GM19351 (cell line): ENCODE results near the gene TBC1D9B.
A peak's percentile ranks its signal among the peaks of the same experiment; 100 is the strongest.
"Not testable (repeated sequence)": the region's sequence is repeated elsewhere in the genome, so short reads cannot be mapped to it uniquely, and the experiment has no call there.

Experiments used
- ATAC-seq: cut with Tn5 transposase; IDR thresholded peaks from one replicate; pipeline ENCODE4 v1.9.1; 2021; ENCODE audit warnings: mild to moderate bottlenecking, moderate library complexity; ENCODE audit not compliant: unreplicated experiment

The TBC1D9B gene

DNA sequence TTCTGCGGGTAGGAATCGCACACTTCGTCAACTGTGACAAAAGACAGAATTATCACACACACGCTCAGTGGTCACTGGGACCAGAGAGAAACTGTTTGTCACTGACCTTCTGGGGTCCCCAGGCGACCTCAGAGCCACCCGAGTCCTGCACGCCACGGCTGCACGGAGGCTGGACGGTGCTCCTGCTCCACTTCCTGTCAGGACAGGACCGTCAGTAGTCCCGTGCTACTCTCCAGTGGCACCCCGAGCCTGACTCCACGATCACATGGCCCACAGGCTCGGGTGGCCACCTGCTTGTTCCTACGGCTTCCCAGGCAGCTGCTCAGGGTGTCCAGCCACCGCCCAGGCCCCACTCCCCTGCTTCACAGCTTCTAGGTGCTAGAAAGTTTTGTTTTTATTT lies 66.9 kb downstream of the TBC1D9B start:
- no peak for ATAC-seq

DNA sequence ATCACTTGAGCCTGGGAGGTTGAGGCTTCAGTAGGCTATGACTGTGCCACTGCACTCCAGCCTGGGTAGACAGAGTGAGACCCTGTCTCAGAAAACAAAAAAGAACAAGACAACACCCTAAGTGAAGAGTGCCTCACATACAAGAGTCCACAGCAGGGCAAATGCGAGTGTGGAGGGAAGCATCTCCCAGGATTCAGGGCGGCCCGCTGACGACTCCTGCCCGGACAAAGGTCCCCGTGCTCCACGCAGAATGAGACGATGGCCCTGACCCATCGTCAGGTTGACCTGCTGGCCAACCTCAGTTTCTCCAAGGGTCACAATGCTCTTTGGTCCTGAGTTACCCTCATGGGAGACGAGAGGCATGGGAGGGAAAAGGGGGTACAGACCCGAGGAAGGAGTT lies 67.4 kb downstream of the TBC1D9B start:
- no peak for ATAC-seq

DNA sequence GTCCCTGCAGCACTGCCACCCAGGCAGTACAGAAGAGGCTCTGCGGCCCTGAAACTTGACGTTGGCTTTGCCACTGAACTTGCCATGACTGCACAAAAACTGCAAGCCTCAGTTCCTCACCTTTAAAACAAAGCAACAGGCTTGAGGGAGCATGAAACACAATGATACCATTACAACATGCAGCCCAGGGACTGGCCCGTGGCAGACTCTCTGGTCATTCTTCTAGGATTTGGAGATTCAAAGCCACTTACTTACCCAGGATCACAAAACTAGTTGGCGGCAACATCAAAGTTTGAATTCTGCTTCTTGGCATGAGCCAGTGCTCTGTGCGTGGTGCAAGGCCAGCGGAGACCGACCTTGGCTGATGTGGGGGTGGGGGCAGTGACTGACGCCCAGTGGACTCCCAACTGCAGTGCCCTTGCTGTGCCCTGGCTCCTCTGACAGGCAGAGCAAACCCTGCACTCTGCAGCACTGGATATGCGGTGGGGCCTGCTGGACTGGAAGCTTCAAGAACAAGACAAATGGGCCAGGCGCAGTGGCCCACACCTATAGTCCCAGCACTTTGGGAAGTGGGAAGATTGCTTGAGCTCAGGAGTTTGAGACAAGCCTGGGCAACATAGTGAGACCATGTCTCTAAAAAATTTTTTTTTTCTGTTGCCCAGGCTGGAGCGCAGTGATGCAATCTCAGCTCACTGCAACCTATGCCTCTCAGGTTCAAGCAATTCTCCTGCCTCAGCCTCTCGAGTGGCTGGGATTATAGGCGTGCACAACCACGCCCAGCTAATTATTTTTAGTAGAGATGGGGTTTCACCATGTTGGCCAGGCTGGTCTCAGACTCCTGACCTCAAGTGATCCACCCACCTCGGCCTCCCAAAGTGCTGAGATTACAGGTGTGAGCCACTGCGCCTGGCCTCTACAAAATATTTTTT lies 68.1 kb downstream of the TBC1D9B start:
- no peak for ATAC-seq

DNA sequence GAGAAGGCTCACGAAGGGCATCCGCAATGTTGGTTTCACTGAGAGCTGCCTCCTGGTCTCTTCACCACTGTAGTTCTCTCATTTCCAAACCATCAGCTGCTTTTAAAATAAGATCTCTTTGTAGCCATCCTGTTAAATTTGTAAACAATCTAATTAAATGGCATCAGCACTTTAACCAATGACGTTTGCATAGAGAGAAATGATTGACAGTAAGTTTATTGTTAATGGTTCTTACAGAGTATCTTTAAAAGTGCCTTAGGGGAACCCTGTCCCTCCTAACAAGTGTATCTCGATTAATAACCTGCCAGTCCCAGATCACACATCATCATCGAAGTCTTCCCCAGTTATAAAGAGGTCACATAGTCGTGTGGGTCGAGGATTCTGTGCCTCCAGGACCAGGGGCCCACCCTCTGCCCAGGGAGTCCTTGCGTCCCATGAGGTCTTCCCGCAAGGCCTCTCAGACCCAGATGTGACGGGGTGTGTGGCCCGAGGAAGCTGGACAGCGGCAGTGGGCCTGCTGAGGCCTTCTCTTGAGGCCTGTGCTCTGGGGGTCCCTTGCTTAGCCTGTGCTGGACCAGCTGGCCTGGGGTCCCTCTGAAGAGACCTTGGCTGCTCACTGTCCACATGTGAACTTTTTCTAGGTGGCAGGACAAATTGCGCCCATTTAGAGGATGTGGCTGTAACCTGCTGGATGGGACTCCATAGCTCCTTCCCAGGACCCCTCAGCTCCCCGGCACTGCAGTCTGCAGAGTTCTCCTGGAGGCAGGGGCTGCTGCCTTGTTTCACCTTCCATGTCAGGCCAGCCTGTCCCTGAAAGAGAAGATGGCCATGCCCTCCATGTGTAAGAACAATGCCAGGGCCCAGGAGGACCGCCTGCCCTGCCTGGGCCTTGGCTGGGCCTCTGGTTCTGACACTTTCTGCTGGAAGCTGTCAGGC lies 70.4 kb downstream of the TBC1D9B start:
- ATAC-seq = no peak

DNA sequence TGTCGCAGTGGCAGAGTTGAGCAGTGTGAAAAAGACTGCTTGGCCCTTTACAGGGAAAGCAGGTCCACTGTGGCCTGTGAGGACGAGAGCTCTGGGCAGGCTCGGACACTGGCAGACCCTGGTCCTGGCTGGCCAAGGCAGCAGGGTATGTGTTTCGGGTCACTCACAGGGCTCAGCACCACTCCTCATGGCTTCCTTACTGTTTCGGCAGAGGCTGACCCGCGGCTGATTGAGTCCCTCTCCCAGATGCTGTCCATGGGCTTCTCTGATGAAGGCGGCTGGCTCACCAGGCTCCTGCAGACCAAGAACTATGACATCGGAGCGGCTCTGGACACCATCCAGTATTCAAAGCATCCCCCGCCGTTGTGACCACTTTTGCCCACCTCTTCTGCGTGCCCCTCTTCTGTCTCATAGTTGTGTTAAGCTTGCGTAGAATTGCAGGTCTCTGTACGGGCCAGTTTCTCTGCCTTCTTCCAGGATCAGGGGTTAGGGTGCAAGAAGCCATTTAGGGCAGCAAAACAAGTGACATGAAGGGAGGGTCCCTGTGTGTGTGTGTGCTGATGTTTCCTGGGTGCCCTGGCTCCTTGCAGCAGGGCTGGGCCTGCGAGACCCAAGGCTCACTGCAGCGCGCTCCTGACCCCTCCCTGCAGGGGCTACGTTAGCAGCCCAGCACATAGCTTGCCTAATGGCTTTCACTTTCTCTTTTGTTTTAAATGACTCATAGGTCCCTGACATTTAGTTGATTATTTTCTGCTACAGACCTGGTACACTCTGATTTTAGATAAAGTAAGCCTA lies 71.3 kb downstream of the TBC1D9B start:
- ATAC-seq = peak; percentile 68

DNA sequence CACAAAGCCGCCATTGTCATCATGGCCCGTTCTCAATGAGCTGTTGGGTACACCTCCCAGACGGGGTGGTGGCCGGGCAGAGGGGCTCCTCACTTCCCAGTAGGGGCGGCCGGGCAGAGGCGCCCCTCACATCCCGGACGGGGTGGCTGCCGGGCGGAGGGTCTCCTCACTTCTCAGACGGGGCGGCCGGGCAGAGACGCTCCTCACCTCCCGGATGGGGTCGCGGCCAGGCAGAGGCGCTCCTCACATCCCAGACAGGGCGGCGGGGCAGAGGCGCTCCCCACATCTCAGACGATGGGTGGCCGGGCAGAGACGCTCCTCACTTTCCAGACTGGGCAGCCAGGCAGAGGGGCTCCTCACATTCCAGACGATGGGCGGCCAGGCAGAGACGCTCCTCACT lies 72.8 kb downstream of the TBC1D9B start:
- not testable (repeated sequence) for ATAC-seq

DNA sequence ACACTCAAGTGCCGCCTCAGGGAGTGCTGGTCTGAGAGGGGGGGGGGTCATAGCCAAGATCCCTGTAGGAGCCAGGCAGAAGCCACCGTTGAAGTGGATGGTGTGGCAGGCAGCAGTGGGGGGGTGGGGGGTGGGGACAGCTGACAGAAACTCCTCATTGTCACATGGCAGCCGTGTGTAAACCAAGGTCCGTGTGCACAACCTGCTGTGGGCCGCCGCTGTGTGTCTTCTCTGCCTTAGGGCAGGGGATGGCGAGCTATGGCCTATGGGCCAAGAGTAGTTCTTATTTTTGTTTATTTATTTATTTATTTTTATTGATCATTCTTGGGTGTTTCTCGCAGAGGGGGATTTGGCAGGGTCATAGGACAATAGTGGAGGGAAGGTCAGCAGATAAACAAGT lies 73.6 kb downstream of the TBC1D9B start:
- no peak for ATAC-seq

DNA sequence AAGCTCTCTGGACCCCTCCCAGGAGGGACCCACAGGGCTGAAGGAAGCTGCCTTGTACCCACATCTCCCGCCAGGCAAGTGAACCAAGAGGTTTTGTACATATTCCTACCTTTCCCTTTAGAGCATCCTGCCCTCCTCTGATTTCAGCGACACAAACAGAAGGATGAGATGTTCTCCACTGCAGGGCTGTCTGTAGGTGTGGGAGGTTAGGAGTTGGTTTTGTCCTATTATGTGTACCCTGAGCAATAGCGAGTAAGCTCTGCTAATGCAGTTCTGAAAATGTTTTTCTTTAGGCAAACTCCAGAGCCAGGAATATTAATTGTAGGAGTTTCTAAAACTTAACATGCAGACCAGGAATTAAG lies 74.0 kb downstream of the TBC1D9B start:
- no peak for ATAC-seq

DNA sequence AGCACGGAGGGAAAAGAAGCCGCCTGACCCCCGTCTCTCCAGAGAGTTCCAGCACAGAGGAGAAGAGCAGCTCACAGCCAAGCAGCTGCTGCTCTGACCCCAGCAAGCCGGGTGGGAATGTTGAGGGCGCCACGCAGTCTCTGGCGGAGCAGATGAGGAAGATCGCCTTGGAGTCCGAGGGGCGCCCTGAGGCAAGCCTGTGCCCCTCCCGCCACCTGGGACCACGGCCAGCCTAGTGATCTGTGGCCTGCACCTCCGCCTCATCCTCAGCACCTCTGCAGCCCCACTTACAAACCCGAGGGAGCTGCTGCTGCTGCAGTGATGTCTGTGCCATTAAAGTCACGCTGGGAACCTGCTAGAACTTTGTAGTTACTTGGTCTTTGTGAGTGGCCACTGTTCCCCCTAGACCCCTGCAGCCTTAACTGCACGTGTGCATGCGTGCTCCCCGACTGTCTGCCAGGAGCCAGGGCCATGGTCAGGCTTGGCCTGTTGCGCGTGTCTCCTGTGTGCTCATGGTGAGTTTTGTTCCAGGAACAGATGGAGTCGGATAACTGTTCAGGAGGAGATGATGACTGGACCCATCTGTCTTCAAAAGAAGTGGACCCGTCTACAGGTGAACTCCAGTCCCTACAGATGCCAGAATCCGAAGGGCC lies 74.5 kb downstream of the TBC1D9B start:
- no peak for ATAC-seq

DNA sequence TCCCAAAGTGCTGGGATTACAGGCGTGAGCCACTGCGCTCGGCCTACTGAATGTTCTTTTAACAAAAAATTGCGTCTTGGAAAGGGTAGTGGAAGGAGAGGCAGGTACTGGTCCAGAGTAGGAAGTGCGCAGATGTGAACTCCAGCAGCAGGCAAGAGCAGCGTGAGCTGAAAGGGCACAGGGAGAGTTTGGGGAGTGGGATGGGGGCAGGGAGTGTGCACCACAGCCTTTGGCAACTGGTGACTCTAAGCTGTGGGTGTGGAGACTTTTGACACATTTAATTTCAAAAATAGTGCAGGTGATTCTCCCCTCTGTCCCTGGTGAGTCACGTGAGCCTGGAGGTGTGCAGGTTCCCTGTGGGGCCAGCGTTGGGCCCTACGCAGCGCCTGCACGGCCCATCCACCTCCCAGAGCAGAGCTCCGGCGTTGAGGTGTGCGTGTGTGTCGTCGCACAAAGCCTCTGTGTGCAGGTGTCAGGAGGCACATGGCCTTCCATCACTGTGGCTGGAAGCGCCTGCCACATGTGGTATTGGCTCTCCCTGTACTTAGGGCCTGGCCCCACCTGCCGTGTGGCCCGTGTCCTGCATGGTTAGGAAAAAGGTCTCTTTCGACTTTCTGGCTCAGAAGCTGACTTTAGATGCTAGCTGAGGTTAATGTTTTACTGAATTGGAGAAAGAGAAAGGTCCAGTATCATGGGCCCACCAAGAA lies 75.5 kb downstream of the TBC1D9B start:
- ATAC-seq = no peak

DNA sequence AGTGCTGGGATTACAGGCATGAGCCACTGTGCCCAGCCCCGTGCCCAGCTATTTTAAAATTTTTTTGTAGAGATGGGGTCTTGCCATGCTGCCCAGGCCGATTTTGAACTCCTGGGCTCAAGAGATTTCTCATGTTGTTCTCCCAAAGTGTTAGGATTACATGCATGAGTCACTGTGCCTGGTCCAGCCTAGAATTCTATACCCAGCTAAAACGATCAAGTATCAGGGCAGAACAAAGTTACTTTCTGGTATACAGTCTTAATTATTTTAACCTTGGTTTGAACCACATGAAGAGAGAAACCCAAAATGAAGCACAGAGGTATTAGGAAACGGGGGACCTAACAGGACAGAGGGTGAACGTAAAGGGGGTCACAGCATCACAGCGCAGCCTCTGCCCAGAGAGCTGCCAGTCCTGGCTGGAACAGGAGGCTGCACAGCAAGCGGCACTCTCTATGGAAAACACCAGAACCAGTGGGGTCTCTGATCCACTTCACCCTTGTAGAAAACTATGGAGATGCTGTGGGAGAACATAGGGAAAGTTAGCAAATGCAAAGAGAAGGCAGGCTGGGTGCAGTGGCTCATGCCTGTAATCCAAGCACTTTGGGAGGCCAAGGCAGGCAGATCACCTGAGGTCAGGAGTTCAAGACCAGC lies 76.8 kb downstream of the TBC1D9B start:
- ATAC-seq = no peak

DNA sequence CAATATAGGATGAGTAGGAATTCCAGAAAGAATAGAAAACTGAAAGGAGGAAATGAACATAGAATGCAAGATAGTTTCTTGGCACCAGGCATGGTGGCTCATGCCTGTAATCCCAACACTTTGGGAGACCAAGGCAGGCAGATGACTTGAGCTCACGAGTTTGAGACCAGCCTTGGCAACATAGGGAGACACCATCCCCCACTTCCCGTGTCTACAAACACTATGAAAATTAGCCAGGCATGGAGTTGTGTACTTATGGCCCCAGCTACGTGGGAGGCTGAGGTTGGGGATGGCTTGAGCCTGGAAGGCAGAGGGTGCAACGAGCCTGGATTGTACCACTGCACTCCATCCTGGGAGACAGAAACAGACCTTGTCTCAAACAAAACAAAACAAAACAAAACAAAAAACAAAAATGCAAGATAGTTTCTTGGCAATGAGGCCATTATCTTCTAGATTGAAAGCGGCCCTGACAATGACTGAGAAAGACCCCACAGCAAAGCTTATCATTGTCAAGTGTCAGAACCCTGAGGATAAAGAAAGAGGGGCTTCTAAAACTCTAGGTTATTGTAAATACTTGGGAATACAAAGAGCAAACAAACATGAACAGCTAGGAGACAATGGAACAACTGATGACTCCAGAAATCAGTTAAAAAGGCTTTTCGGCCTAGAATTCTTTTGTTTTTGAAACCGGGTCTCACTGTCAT lies 77.8 kb downstream of the TBC1D9B start:
- ATAC-seq = no peak

DNA sequence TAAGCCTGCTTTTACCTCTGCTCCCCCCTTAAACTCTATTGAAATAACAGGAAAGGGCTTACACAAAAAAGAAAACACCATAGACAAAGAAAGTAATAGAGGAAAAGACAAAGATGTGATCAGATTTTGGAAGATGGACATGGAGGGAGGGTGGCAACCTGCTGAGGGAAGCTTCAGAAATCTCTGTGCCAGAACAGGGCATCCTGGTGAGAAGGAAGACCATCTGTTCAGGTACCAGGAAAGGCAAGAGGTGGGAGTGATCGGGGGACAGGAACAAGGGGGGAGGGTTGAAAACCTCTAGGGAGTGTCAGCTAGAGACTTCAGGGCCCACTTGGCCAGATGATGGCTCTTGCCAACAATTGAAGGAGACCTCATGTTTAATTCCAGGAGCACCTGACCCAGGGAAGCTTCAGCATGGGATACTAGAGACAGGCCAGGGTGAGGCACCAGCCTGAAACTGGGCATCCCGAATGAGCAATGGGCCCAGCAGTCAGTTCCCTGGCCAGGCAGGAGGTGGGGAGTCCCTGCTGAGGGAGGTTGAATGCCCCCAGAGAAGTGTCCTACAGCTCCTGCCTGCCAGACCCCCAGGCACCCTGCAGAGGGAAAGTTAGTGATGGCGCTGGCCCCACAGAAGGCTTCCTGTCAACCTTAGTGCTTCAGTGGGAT lies 78.8 kb downstream of the TBC1D9B start:
- ATAC-seq = no peak

DNA sequence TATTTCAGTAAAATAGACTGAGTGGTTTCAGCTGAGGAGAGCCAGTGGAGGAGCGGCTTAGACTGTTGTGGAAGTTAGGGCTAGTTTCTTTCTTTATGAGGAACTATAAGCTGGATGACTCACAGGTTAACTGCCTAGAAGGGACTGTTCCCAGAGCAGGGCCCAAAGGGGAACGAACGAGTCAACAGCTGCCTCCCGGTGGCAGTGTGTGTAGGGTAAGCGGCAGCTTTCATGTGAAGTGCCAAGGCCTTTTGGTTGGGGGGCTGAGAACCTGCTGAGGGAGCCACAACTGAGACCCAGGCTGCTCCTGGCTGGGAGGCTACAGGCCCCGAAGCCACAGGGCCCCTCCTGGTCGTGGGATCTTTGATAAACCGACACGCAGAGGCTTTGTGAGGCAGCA lies 80.0 kb downstream of the TBC1D9B start:
- no peak for ATAC-seq

DNA sequence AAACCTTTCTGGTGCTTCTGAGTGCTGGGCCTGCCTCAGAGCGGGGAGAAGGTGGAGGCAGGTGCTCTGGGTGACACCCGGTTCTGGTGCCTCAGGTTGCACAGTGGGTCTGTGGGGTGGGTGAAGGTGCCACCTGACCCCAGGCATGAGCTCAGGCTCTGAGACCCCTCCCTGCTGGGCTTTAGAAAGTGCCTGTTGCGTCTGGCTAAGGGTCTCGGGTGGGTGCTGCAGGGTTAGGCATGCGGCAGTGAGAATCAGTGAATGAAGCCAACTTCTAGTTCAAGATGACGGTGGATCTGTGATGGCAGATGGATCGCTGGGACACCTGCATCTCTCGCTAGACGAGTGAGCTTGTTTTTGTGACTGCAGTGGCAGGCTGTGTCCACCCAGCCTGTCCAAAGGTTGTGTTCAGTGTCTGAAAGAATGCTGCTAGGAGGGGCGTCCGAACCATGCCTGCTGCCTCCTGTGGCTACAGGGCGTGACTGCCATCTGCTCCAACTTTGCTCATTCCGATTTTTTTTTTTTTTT lies 82.0 kb downstream of the TBC1D9B start:
- no peak for ATAC-seq

DNA sequence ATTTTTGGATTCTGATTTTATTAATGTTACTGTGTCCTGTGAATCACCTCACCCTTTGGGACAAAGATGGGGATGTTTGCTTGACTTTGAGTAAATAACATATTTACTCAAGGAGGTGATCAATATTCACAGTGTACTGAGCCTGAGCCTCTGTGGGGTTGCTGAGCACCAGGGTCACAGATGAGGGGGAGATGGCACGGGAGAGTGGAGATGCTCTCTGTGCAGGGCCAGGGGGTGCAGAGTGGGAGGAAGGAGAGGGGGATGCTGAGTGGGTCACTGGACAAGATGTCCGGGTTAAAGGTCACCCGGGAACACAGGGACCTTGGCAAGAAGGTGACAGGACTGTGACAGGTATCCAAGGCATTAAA lies 83.0 kb downstream of the TBC1D9B start:
- ATAC-seq = no peak

DNA sequence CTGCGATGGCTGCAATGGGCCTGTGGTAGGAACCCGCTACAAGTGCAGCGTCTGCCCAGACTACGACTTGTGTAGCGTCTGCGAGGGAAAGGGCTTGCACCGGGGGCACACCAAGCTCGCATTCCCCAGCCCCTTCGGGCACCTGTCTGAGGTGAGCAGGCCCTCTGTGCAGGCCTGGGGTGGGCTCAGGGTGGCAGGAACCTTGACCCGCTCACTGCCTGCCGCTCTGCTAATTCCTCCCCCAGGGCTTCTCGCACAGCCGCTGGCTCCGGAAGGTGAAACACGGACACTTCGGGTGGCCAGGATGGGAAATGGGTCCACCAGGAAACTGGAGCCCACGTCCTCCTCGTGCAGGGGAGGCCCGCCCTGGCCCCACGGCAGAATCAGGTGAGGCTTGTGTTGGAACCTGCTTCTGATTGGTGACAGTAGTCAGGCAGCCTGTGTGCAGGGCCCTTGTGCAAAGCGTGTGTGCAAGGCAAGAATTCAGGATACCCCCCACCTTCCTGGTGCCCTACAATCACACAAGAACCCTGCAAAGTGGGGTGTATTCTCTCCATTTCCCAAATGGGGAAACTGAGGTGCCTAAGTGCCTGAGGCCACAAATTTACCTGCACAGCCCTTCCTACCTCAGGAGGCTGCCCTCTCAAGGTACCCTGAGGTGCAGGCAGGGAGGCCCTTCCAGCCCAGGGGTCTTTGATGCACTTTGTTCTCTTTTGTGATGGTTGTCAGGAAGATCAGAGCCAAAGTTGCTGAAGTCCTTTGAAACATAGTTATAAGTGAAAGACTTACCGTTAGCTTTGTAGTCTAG lies 83.6 kb downstream of the TBC1D9B start:
- ATAC-seq = no peak
